GM12878 (cell line): ENCODE data around the gene CD38. TPM values are rescaled to one million over a fixed set of nuclear protein-coding genes. Genes with fewer than 3 reads are reported as not detected.

ENCODE experiments used
- ATAC-seq: fragments of 200-7000 bp; cut with Tn5 transposase; 3 replicates; pipeline ENCODE4 v1.9.1; 2020; ENCODE audit warnings: mild to moderate bottlenecking, moderate library complexity
- BruUV-seq: library from RNA; stranded (reverse); fragments of 400-500 nt; replicated peaks from 2 replicates; lab custom pipeline; 2021; lab: Mats Ljungman, UMichigan
- CTCF ChIA-PET: fragments of 300-600 bp; sonication (Branson Sonifier 250); formaldehyde crosslinking; extraction: SDS; loops from one replicate; lab custom pipeline; 2021; ENCODE audit warnings: inconsistent platforms; lab: Yijun Ruan, JAX
- POLR2A ChIA-PET: fragments of 350-600 bp; formaldehyde crosslinking; extraction: SDS; loops from one replicate; lab custom pipeline; 2021; ENCODE audit warnings: inconsistent platforms; lab: Charles Lee
- RAD21 ChIA-PET: fragments of 300-600 bp; sonication (Branson Sonifier 250); formaldehyde crosslinking; loops from one replicate; lab custom pipeline; 2023; ENCODE audit warnings: antibody characterized with exemption; ENCODE audit not compliant: unreplicated experiment; lab: Charles Lee
- SMC1A ChIA-PET: fragments of 300-600 bp; sonication (Branson Sonifier 250); formaldehyde crosslinking; loops from one replicate; lab custom pipeline; 2023; ENCODE audit not compliant: unreplicated experiment, uncharacterized antibody; lab: Charles Lee
- DNase-seq: peaks from one replicate; pipeline ENCODE4 v3.0.0-alpha.2; 2011; ENCODE audit warnings: low read depth, low spot score
- FAIRE-seq: peaks from 3 replicates; lab custom pipeline; 2011; peaks lifted over from hg19 to GRCh38; lab: Jason Lieb, UNC
- H2AFZ ChIP-seq: 2 replicates; pipeline ENCODE4 v1.6.0; 2011; ENCODE audit warnings: low read depth, low read length, control low read depth; ENCODE audit not compliant: control insufficient read depth
- H3K27ac ChIP-seq: 2 replicates; pipeline ENCODE4 v1.5.1; 2011; ENCODE audit warnings: control low read depth; ENCODE audit not compliant: control insufficient read depth, insufficient read depth
- H3K27me3 ChIP-seq, 2 experiments: replicated peaks in 1 of 2; 2 replicates each; pipeline versions ENCODE4 v1.6.0 to v1.6.1; 2011; ENCODE audit warnings: low read length in 1 of 2; ENCODE audit not compliant: control insufficient read depth in 2 of 2, insufficient read depth in 2 of 2
- H3K36me3 ChIP-seq, 2 experiments: 2 replicates each; pipeline ENCODE4 v1.5.1; 2011; ENCODE audit warnings: low read length in 1 of 2; ENCODE audit not compliant: control insufficient read depth in 2 of 2, insufficient read depth in 2 of 2
- H3K4me1 ChIP-seq: 2 replicates; pipeline ENCODE4 v1.6.1; 2011; ENCODE audit warnings: mild to moderate bottlenecking, low read length, moderate library complexity, mixed read lengths; ENCODE audit not compliant: control insufficient read depth, insufficient read depth
- H3K4me2 ChIP-seq: 2 replicates; pipeline ENCODE4 v1.6.0; 2011; ENCODE audit warnings: control low read depth; ENCODE audit not compliant: control insufficient read depth, insufficient read depth
- H3K4me3 ChIP-seq: fragments of 200-600 bp; sonication (generic); 2 replicates; pipeline ENCODE4 v1.5.1; 2016
- H3K79me2 ChIP-seq: 2 replicates; pipeline ENCODE4 v1.6.0; 2011; ENCODE audit warnings: low read length; ENCODE audit not compliant: control insufficient read depth, insufficient read depth
- H3K9ac ChIP-seq: 2 replicates; pipeline ENCODE4 v1.8.0; 2011; ENCODE audit warnings: low read length, control low read depth, mixed read lengths; ENCODE audit not compliant: control insufficient read depth, insufficient read depth
- H3K9me3 ChIP-seq: replicated peaks from 3 replicates; pipeline ENCODE4 v1.5.1; 2011; ENCODE audit warnings: mild to moderate bottlenecking, low read length; ENCODE audit not compliant: control insufficient read depth, insufficient read depth
- H4K20me1 ChIP-seq: 2 replicates; pipeline ENCODE4 v1.6.0; 2011; ENCODE audit not compliant: control insufficient read depth, insufficient read depth
- BACH1 ChIP-seq: fragments of 450-650 bp; IDR thresholded peaks from 2 replicates; pipeline ENCODE4 v1.6.1; 2017; ENCODE audit warnings: mild to moderate bottlenecking, borderline replicate concordance
- LARP7 ChIP-seq: fragments of 450-650 bp; IDR thresholded peaks from 2 replicates; pipeline ENCODE4 v1.6.1; 2017; ENCODE audit warnings: mild to moderate bottlenecking
- MEF2B ChIP-seq: fragments of 450-650 bp; IDR thresholded peaks from 2 replicates; pipeline ENCODE4 v1.6.1; 2018; ENCODE audit warnings: mild to moderate bottlenecking, moderate library complexity; ENCODE audit not compliant: partially characterized antibody, poor library complexity, severe bottlenecking
- MTA3 ChIP-seq: IDR thresholded peaks from 2 replicates; pipeline ENCODE4 v1.6.1; 2012; ENCODE audit warnings: low read length, inconsistent platforms, borderline replicate concordance
- NBN ChIP-seq: fragments of 450-650 bp; IDR thresholded peaks from 2 replicates; pipeline ENCODE4 v1.6.1; 2016
- NFYB ChIP-seq: IDR thresholded peaks from 2 replicates; pipeline ENCODE4 v1.6.1; 2011; ENCODE audit warnings: low read depth, mild to moderate bottlenecking, low read length, improper control_type of control experiment, moderate library complexity; ENCODE audit not compliant: insufficient read depth
- NR2C1 ChIP-seq: fragments of 450-650 bp; IDR thresholded peaks from 2 replicates; pipeline ENCODE4 v1.6.1; 2017; ENCODE audit warnings: antibody characterized with exemption, mild to moderate bottlenecking, moderate library complexity
- POLR2A ChIP-seq: IDR thresholded peaks from 2 replicates; pipeline ENCODE4 v1.6.1; 2011; ENCODE audit warnings: low read depth, mild to moderate bottlenecking, low read length
- WGBS: methylation state at CpG from one replicate; pipeline ENCODE4 v1.1.6; 2016; ENCODE audit warnings: low lambda C conversion rate; ENCODE audit not compliant: insufficient replicate concordance, insufficient coverage; ENCODE audit errors: missing lambda C conversion rate; 5-methylcytosine and 5-hydroxymethylcytosine counted together
- in situ Hi-C: fragments of 300-500 bp; cut with MboI; formaldehyde crosslinking; loops from 9 replicates; pipeline ENCODE4 v1.14.3; 2018; ENCODE audit warnings: mixed read lengths
- intact Hi-C: fragments of 100-400 bp; cut with micrococcal nuclease; formaldehyde crosslinking; loops from one replicate; pipeline ENCODE4 v1.14.2; 2022; ENCODE audit not compliant: unreplicated experiment
- polyA plus RNA-seq, 11 experiments: library from polyadenylated mRNA; depleted of rRNA in 4 of 11; unstranded in 6 of 11; stranded (reverse) in 5 of 11; fragments of >200 nt; fragmentation: Nextera tagmentation in 4 of 11; fragmentation: Illumina TruSeq in 1 of 11; extraction: Ambion mirVana in 4 of 11; extraction: Trizol in 1 of 11; gene quantifications; 1 replicate in 1 of 11; 2 replicates in 10 of 11; pipeline versions ENCODE4 v1.2.1 to v1.2.3, GENCODE V29; 2011 to 2016; ENCODE audit warnings: inconsistent platforms in 2 of 11, missing spikeins in 2 of 11, low read depth in 1 of 11
- total RNA-seq, 4 experiments: library from RNA; depleted of rRNA in 3 of 4; stranded (reverse); fragments of >200 nt in 3 of 4; fragmentation: Illumina TruSeq in 1 of 4; extraction: Trizol in 1 of 4; gene quantifications; 2 replicates each; pipeline versions ENCODE4 v1.2.1 to v1.2.3, GENCODE V29; 2013 to 2021

The CD38 gene
- total and polyA plus RNA-seq, 10 of the 15 experiments (the other 5 are each of a cell fraction or from before 2014, with no cell fraction given): 3.5 to 39.8 (median 12.7) TPM

DNA sequence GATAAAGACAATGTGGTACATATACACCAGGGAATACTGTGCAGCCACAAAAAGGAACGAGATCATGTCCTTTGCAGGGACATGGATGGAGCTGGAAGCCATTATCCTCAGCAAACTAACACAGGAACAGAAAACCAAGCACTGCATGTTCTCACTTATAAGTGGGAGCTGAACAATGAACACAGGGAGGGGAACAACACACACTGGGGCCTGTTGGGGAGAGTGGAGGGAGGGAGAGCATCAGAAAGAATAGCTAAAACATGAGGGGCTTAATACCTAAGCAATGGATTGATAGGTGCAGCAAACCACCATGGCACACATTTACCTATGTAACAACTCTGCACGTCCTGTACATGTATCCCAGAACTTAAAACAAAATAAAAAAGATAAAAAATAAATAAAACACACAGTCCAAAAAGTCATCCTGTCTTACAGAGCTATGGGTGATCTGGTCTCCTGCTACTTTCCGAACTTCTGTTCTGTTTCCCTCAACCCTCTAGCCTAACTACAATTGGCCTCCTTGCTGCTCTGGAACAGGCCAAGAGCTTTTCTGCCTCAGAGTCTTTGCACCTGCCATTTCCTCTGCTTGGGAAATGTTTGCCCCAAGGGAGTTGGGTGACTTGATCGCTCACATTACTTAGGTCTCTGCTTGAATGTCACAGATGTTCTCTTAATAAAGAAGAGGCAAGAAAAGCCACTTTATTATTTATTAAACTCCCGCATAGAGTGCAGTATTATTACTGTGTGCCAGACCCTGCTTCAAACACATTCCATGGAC lies 1.1 kb upstream of the CD38 start:
- peaks cover 0 to 3% of the 10 kb centered on the region in 2 experiments; a peak in 1 of 4 replicates for H3K27me3 ChIP-seq
- POLR2A ChIA-PET: interaction anchor here (0.8 to 1.9 kb wide), 8 partner anchors 10 to 95 kb away, joined by 3 to 6 read pairs (median 4); no protein-coding TSS in a partner anchor
- no peak overlapping the region; the same call in 1 of the 2 replicates for H3K4me3 ChIP-seq
- in situ Hi-C loops (no loop called here), intact Hi-C loops (loop anchor here (10.0 kb wide), 3 partner anchors 122 to 772 kb away; partner anchors contain the start of genes CPEB2 and FBXL5)
- H3K79me2 ChIP-seq: no peaks in the 10 kb centered on the region; the same call in 1 of the 2 replicates
- no peak overlapping the region for H3K27ac ChIP-seq
- TF ChIP-seq MEF2B (peak; percentile 86), NR2C1 (no peak), BACH1 (no peak), LARP7 (no peak), NFYB (no peak), MTA3 (no peak), NBN (0 out of 2 replicates have a peak, but pooled peaks have one; percentile 19), POLR2A (no peak)
- TF ChIP-seq, all 136 proteins: peak for 2
- no peaks in the 10 kb centered on the region for H3K36me3 ChIP-seq
- no TSS peak for BruUV-seq
- H3K9me3 ChIP-seq: no peaks in the 10 kb centered on the region
- no peak for FAIRE-seq
- peaks cover 40% of the 10 kb centered on the region for H3K4me1 ChIP-seq
- H2AFZ ChIP-seq: no peak overlapping the region
- 62% methylated on average over 5 of the region's 5 CpGs for WGBS
- CTCF ChIA-PET: interaction anchor here (0.6 to 2.4 kb wide), 9 partner anchors 11 to 170 kb away, joined by 3 to 13 read pairs (median 3); no protein-coding TSS in a partner anchor
- DNase-seq: no peak
- H3K9ac ChIP-seq: no peak overlapping the region
- H4K20me1 ChIP-seq: no peaks in the 10 kb centered on the region
- SMC1A ChIA-PET: interaction anchor here (0.6 to 9.7 kb wide), 17 partner anchors 11 to 178 kb away, joined by 3 to 83 read pairs (median 3); partner anchors contain the start of gene FAM200B
- H3K4me2 ChIP-seq: peak overlapping the region; percentile 77; the same call in 1 of the 2 replicates
- RAD21 ChIA-PET: interaction anchor here (0.9 to 5.3 kb wide), 8 partner anchors 10 to 113 kb away, joined by 3 to 30 read pairs (median 4); no protein-coding TSS in a partner anchor
- no peak for ATAC-seq
